Erythroblast (primary cell): ENCODE measurements around the gene CPNE5.

ENCODE experiments used
- DNase-seq, 2 experiments: peaks; one replicate each; lab custom pipeline; 2025; lab: John Stamatoyannopoulos, UW
- GATA1 ChIP-seq: IDR thresholded peaks from 2 replicates; pipeline ENCODE4 v1.6.1; 2011; ENCODE audit warnings: low read depth, mild to moderate bottlenecking, control low read depth, low read length, moderate library complexity
- POLR2A ChIP-seq: IDR thresholded peaks from 2 replicates; pipeline ENCODE4 v1.6.1; 2011; ENCODE audit warnings: mild to moderate bottlenecking, low read length

Gene CPNE5

DNA sequence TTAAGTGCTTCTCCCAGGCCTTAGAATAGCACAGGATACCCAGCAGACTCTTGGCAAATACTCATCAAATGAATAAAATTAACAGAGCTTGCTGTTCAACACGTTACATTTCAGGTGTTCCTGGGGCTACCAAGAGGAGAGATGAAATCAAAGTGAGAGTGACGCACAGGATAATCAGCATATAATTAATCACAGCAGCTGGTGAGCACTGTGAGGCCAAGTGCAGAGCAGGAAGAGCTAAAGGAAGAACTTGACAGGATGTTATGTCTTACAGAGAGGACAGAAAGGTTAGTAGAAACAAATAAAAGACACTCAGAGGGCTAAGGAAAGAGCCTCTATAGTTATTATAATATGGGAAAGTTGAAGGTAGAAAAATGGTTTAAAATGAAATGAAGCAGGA is 26.6 kb upstream of the CPNE5 start:
- DNase-seq: no peak
- TF ChIP-seq GATA1 (no peak), POLR2A (no peak)

DNA sequence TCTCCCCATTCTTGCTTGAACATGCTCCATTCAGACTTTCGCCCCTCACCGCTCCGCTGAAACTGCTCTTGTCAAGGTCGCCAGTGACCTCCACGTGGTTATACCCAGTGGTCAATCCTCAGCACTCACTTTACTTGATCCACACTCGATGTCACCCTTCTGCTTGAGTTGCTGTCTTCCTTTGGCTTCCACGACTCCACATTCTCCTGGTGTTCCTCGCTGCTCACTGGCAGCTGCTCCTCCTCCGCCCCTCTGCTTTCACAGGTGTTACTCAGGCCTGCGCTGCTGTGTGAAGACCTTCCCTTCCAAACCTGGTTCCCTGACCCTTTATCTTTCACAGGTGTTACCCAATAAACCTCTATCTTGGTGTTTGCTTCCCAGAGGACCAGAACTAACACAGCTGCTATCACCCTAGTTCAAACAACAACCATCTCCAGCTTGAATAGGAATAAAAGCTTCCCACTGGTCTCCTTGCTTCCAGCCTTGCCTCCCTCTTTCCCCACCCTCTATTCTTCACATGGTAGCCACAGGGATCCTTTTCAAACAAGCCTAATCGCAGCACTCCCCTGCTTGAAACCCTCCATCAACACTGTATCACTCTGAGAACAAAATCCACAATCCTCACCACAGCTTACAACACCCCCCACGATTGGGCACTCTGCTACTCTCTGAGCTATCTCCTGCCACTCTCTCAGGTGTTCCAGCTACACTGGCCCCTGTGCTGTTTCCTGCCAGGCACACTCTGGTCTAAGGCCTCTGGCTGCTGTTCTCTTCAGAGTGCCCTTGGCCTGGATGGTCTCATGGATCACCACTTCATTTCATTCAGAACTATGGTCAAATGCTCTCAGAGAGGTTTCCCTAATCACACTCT is 24.7 kb upstream of the CPNE5 start:
- DNase-seq: no peak
- TF ChIP-seq POLR2A: no peak
- TF ChIP-seq GATA1: no peak

- no peak for TF ChIP-seq GATA1
- no peak for TF ChIP-seq POLR2A
- peak in 1 of 2 experiments; percentile 48 for DNase-seq
Measured at GRCh38 chr6:36862848-36863382, 23.7 kb upstream of the CPNE5 start.

- peak; percentile 88 to 95 for DNase-seq
- TF ChIP-seq POLR2A (peak; percentile 77), GATA1 (no peak)
Measured at GRCh38 chr6:36862164-36862847, 23.1 kb upstream of the CPNE5 start.

DNA sequence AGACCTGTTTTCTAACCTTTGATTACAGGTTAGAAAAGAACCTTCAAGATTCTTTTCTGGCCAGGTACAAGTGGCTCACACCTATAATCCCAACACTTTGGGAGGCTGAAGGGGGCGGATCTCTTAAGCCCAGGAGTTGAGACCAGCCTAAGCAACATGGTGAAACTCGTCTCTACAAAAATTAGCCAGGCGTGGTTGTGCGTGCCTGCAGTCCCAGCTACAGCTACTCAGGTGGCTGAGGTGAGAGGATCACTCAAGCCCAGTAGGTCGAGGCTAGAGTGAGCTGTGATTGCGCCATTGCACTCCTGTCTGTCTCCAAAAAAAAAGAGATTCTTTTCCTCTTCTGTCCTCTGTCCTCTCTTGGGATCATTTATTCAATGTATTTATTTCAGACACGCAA is 20.9 kb upstream of the CPNE5 start:
- DNase-seq: no peak
- TF ChIP-seq GATA1 (no peak), POLR2A (no peak)

GRCh38 chr6:36858407-36858981 is 19.2 kb upstream of the CPNE5 start:
- DNase-seq: no peak
- TF ChIP-seq GATA1 (no peak), POLR2A (no peak)

DNA sequence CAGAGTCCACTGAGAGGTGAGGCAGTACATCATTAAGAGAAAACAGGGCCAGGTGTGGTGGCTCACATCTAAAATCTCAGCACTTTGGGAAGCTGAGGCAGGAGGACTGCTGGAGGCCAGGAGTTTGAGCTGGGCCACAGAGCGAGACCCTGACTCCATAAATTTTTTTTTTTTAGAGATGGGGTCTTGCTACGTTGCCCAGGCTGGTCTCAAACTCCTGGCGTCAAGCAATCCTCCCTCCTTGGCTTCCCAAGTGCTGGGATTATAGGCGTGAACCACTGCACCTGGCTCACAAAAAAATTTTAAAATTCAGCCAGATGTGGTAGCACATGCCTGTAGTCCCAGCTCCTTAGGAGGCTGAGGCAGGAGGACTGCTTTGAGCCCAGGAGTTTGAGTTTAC is 18.1 kb upstream of the CPNE5 start:
- TF ChIP-seq POLR2A: no peak
- TF ChIP-seq GATA1: no peak
- no peak for DNase-seq

- no peak for DNase-seq
- TF ChIP-seq POLR2A (no peak), GATA1 (no peak)
Measured at GRCh38 chr6:36856277-36856676, 17.0 kb upstream of the CPNE5 start.

DNA sequence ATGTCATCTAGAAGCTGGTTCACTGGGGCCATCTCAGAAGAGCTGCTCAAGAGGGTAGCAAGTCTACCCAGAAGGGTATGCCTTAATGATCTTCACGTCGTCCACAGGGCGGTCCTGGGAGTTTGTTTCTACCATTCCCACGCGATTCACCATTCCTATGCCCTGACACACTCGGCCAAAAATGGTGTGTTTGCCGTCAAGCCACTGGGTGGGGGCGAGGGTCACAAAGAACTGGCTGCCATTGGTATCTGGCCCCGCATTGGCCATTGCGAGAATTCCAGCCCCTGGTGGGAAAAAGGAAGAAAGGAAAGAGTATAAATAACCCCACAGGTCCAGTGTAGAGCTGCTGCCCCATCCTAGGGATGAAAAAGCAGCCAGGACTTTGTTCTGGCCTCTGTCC is 16.5 kb upstream of the CPNE5 start:
- no peak for DNase-seq
- TF ChIP-seq GATA1 (no peak), POLR2A (no peak)

- DNase-seq: no peak
- TF ChIP-seq POLR2A: no peak
- TF ChIP-seq GATA1: no peak
Measured at GRCh38 chr6:36853325-36853724, 14.1 kb upstream of the CPNE5 start.

- TF ChIP-seq POLR2A: no peak
- TF ChIP-seq GATA1: no peak
- DNase-seq: peak in 1 of 2 experiments; percentile 42
Measured at GRCh38 chr6:36852481-36853147, 13.4 kb upstream of the CPNE5 start.

GRCh38 chr6:36851626-36852025 is 12.4 kb upstream of the CPNE5 start:
- TF ChIP-seq GATA1: no peak
- DNase-seq: no peak

DNA sequence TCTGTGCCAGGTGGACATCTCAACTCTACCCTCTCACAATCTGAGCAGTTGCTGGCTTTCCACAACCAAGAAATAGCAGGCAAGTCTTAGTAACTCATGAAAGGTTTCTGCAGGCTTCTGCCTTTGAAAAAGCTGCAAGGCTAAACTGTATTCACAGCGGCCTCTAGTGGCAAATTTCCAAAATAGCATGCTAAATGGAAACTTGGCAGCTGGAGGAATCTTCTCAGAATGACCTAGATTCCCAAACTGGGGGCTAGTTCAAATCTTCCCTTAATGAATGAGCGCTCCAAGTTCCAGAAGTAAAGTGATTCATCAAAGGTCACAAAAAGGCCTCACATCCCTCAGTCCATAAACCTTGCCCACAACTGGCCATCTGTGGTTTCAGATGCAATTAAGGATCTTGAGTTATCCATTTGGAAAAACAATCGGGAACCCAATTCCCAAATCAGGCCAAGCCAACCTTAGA is 11.9 kb upstream of the CPNE5 start:
- TF ChIP-seq GATA1 (no peak), POLR2A (no peak)
- peak; percentile 71 to 85 for DNase-seq

DNA sequence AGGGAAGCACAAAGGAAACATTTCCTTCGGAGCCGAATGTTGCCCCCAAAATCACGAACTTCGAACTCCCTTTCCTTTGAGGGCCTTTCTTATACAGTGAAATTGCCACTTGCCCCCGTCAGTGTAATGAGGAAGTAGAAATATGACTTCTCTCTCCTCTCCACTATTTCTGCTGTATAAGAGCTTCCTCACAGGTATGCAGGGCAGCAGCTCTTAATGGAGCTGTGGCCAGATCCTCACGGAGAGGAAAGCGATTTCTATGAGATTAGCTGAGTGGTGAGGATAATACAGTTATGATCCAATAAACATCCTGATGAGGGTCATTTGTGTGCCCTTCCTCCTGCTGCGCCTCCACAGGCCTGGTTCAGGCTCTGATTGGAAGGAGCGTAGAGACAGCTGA is 10.8 kb upstream of the CPNE5 start:
- no peak for DNase-seq
- TF ChIP-seq GATA1 (no peak), POLR2A (no peak)
